T follicular helper cell (primary cell): ENCODE measurements around the gene ZBTB16.
A peak's percentile ranks its signal among the peaks of the same experiment; 100 is the strongest.

Source experiments
- DNase-seq: peaks from one replicate; pipeline ENCODE4 v3.0.0-alpha.2; 2020; ENCODE audit warnings: low read depth

ZBTB16 gene

GRCh38 chr11:114064216-114064615 lies 4.7 kb downstream of the ZBTB16 start:
- no peak for DNase-seq

GRCh38 chr11:114065094-114065493 lies 5.6 kb downstream of the ZBTB16 start:
- no peak for DNase-seq

DNA sequence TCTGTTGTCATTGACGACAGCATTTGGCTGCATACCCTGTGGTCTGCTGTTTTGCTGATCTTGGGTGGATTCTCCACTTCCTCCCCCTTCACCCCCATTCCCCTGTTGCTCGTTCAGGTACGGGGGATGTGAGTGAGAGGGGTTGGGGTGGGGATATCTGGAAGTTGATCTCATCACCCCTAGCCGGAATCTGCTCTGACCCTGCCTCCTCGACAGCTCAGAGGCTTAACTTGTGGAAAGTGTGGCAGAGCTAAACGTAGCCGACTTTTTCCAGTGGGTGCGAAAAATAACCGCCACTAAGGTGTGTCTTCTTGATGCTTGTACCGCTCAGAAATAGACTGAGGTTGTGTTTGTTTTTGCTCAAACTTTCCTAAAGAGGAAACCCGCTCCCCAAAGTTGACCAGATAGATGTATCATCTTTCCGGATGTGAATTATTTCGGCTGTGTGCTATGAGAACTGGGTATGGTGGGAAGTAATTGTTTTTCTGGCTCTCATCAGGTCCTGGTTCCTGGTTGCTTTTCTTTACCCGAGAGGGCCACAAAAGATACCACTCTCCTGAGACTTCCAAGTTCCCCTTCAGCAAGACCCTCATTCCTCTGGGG lies 6.6 kb downstream of the ZBTB16 start:
- no peak for DNase-seq

DNA sequence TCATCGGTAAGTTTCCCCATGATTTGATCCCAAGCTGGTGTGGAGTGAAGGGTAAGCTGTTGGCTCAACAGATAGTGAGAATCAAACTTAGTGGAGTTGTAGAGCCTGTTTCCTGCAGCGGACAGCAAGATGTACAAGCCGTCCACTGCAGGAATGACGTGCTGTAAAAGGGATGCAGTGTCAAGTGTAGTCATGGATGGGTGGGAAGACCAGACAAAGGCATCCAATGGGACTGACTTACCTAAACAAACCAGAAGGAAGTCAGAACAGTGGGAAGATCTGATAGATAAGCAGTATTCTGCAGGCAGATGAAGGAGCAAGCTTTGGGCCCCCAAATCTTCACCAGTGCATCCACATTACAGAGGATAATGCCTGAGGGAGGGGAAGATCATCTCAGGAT lies 8.8 kb downstream of the ZBTB16 start:
- no peak for DNase-seq

DNA sequence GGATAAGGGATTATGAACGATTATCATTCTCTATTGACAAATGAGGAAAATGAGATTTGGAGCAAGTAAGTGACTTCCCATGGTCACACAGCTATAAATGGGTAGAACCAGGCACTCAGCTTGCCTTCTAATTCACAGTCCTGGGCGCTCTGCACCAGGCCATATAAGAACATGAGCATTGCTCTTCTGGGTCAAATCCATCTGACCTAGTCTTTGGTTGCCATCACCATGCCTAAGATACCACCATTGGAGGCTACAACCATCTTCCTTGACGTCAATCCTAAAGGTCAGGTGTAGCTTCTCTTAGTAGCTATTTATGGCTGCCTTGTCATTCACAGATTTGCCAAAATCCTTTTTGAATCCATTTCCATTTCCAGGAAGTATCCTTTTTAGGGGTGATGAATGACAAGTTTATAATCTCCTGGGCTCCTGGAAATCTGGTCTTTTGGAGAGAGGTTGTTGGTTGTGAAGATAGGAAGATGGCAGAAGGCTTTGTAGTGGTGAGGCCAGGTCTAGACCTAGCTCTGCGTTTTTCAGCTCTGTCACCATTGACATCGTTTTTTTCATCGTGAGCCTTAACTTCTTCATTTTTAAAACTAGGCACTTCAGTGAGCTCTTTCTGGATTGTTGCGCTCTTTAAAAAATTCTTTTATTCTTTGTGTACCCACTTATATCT lies 11.1 kb downstream of the ZBTB16 start:
- DNase-seq: no peak

DNA sequence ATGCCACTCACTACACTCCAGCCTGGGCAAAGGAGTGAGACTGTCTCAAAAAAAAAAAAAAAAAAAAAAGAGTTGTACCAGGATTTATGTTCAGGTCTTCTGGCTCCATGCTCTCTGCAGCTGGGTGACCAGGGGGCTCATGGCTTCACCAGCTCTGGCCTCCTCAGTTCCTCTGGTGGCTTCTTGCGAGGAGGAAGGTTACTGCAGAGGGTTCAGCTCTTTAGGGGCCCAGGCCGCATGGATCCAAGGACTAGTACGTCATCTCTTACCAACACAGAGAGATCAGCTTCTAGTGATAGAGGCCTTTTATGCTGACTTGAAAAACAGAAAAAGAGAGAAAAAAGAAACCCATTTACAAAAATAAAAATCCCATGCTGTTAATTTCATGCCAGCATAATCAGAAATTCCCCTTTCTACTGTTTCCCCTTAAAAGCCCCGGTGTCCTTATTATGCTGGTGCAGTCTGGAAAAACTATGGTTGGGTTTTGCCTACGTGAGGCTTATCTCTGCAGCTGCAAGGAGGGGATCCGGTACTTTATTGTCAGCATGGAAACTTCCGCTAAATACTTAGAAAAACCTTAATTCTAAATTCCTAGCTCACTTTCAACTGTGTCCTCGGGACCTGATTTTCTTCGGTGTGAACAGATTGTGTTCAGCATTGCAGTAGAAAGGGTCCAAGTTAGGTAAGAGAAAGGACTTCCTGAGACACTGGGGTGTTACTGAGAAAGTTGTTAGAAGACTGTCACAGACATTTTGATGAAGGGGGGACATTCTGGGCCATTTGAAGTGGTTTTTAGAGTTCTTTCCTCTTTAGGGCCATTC lies 13.7 kb downstream of the ZBTB16 start:
- no peak for DNase-seq

- no peak for DNase-seq
Observed at GRCh38 chr11:114073828-114074381, 14.4 kb downstream of the ZBTB16 start.

DNA sequence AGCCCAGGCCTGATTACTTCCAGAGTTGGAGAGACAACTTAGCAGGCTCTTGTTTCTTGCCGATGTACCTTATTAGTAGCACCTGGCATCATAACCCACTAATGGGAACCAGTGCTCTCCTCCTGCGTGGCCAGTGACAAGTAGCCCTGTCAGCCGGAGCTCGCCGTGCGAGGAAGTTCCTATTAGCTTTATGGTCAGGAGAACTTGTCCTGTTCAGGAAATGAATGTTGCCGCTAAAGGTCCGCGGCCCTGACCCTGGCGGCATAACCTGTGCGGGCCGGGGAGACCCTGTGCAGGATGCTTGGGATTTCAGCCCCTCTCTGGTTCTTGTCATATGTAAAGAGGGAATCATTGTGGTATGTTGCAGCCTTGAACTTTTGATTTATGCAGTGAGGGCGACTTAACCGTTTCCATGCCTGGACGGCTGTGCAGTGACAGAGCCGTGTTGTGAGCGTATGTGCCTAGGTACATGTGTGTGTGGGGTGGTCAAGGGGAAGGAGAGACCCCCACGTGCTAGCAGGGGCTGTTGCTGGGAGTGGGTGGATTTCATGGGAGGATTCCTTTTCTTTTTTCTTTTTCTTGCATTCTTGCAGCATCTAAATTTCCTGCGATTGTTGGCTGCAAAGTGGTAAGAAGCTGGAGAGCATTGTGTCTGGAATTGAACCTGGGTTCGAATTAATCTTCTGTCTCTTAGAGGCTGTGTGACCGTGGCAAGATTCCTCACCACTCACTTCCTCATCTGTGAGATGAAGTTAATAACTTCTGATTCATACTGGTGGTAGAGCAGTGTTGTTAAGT lies 15.2 kb downstream of the ZBTB16 start:
- DNase-seq: no peak

GRCh38 chr11:114075344-114075610 lies 15.8 kb downstream of the ZBTB16 start:
- no peak for DNase-seq

GRCh38 chr11:114075891-114076441 lies 16.5 kb downstream of the ZBTB16 start:
- DNase-seq: peak; percentile 10

DNA sequence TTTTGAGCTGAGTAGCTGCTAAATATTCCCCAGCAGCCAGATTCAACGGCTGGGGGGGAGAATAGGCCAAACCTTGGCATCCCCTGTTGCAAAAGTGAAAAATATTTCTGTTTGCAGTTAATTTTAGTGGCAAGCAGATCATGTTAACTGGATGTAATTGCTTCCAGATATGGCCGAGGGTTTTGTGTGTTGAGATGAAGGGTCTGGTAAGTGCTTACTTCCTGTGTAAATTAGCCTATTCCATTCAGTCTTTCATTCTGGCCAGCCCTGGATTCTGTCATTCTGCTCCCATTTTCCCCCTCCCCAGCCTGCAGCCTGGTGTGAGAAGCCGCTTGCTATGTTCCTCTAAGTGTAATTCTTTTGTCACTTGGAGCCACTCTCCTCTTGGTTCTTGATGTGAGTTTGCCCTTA lies 17.4 kb downstream of the ZBTB16 start:
- DNase-seq: no peak

DNA sequence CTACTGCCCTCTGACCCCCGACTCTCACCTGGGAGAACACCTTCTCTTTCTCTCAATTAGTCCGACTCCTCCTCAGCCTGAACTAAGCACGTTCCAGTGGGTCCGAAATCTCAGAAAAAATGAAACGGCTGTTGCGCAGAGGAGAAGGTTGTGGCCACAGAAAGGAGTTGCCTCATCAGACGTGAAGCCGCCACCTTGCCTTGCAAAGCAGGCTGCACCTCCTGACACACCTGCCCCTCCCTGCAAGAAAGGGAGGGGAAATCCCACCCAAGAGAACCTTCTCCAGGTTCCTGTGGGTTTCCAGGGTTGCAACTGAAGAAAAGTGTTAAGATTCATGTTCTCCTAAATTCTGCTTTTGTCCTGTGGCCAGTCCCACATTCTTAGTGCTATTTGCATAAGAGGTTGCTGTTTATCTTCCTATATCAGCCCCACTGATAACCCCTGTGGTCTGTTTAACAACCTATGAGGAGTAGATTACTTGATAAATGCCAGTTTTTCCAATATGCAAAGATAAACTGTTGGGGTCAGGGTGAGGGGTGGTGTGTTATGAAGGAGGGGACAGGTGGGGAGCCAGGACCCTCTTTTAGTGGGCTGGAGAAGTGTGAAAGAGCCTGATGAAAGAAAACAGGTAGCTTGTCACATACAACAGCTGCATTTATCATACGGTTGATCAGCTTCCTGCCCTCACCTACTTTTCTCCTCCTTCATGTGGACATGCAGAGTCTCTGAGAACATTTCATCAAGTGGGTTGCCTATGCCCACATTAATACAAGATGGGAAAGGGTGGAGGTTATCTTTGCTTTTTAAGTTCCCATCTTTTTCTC lies 18.2 kb downstream of the ZBTB16 start:
- DNase-seq: no peak

- no peak for DNase-seq
Observed at GRCh38 chr11:114078423-114078822, 18.9 kb downstream of the ZBTB16 start.

- DNase-seq: no peak
Observed at GRCh38 chr11:114079511-114080065, 20.1 kb downstream of the ZBTB16 start.

GRCh38 chr11:114080219-114080618 lies 20.7 kb downstream of the ZBTB16 start:
- no peak for DNase-seq

DNA sequence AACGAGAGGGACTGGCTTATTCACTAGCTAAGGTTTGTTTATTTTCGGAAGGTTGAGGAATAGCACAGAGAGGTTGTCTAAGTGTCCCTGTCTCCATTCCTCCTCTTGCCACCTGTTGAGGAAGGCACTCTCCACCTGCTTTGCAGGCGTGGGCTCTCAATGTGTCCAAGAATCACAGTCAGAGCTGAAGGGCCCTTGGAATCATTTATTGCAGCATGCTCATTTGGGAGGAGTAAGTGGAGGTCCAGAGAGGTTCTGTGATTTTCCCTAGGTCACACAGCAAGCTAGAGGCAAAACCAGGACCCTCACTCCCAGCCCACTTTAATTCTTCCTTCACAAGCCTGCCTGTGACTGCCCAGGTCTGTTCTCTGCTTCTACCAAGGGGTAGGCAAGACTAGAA lies 21.3 kb downstream of the ZBTB16 start:
- DNase-seq: no peak

GRCh38 chr11:114081641-114082414 lies 22.3 kb downstream of the ZBTB16 start:
- DNase-seq: no peak

DNA sequence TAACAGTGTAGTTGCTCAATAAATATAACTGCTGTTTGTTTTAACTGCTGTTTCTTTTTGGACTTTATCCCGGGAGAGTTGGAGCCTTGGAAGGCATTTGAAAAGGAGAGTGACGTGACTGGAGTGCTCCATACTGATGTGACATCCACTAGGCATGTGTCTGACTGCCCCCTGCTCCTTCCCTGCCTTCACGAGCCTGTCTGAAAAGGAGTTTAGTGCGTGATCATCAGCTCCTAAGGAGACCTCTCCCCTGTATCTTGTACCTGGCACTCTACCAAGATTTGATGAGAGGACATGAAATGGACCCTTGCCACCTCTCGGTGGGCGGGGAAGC lies 22.9 kb downstream of the ZBTB16 start:
- no peak for DNase-seq

DNA sequence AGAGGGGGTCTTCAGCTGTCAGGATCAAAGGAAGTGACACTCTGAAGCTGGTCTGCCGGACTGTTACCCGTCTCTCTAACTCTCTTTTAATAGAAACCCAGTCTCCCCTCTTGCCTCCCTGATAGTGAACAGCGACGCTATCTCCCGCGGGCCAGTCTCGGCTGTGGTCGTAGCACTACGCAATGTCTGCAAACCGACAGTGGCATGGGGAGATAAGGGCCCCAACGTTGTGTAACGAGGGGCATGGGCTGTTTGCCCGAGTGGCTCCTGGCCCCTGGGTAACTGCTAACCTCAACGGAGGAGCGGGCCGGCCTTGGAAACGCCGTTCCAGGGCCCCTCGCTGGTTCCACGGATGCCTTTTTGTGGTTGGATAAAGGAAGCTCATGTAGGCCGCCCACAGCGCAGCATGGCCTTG lies 23.3 kb downstream of the ZBTB16 start:
- DNase-seq: no peak
